ENCODE data around the gene KLK7.
"Not testable (repeated sequence)": the region's sequence is repeated elsewhere in the genome, so short reads cannot be mapped to it uniquely, and the experiment has no call there.

Gene KLK7

GRCh38 chr19:51010066-51010795, 26.5 kb upstream of the KLK7 start:
- no peak for DNase-seq (ENCODE audit: low read depth)

- no peak for DNase-seq (ENCODE audit: low read depth)
Measured at GRCh38 chr19:51009061-51009891, 25.6 kb upstream of the KLK7 start.

- no peak for DNase-seq (ENCODE audit: low read depth)
Measured at GRCh38 chr19:51007488-51007887, 23.8 kb upstream of the KLK7 start.

- no peak for DNase-seq (ENCODE audit: low read depth)
Measured at GRCh38 chr19:51006406-51006805, 22.7 kb upstream of the KLK7 start.

- DNase-seq (ENCODE audit: low read depth), result no peak
Measured at GRCh38 chr19:51005248-51005647, 21.5 kb upstream of the KLK7 start.

- no peak for DNase-seq (ENCODE audit: low read depth)
Measured at GRCh38 chr19:51003316-51003715, 19.6 kb upstream of the KLK7 start.

GRCh38 chr19:51002542-51003311, 19.0 kb upstream of the KLK7 start:
- DNase-seq (ENCODE audit: low read depth), result no peak

GRCh38 chr19:51002089-51002532, 18.4 kb upstream of the KLK7 start:
- DNase-seq (ENCODE audit: low read depth), result no peak

- no peak for DNase-seq (ENCODE audit: low read depth)
Measured at GRCh38 chr19:51001515-51001914, 17.8 kb upstream of the KLK7 start, which contains the start of gene KLK8. KLK8 (minus strand) TSS chr19:51001604; CDS start chr19:51001167, 437 bp downstream.

GRCh38 chr19:51000981-51001380, 17.3 kb upstream of the KLK7 start:
- DNase-seq (ENCODE audit: low read depth), result no peak

GRCh38 chr19:51000426-51000825, 16.7 kb upstream of the KLK7 start:
- no peak for DNase-seq (ENCODE audit: low read depth)

GRCh38 chr19:50998686-50999085, 15.0 kb upstream of the KLK7 start:
- DNase-seq (ENCODE audit: low read depth), result no peak

- no peak for DNase-seq (ENCODE audit: low read depth)
Measured at GRCh38 chr19:50998061-50998460, 14.3 kb upstream of the KLK7 start.

GRCh38 chr19:50994129-50994528, 10.4 kb upstream of the KLK7 start:
- no peak for DNase-seq (ENCODE audit: low read depth)

- no peak for DNase-seq (ENCODE audit: low read depth)
Measured at GRCh38 chr19:50992666-50993035, 8.9 kb upstream of the KLK7 start.

GRCh38 chr19:50984416-50984815, 699 bp upstream of the KLK7 start:
- not testable (repeated sequence) for DNase-seq (ENCODE audit: low read depth)

GRCh38 chr19:50982186-50982585, 1.5 kb downstream of the KLK7 start:
- DNase-seq (ENCODE audit: low read depth), result no peak

- DNase-seq (ENCODE audit: low read depth), result no peak
Measured at GRCh38 chr19:50981587-50982146, 2.0 kb downstream of the KLK7 start.

GRCh38 chr19:50980208-50980607, 3.5 kb downstream of the KLK7 start:
- DNase-seq (ENCODE audit: low read depth), result no peak

- no peak for DNase-seq (ENCODE audit: low read depth)
Measured at GRCh38 chr19:50979758-50980157, 4.0 kb downstream of the KLK7 start.

GRCh38 chr19:50978772-50979390, 4.8 kb downstream of the KLK7 start:
- no peak for DNase-seq (ENCODE audit: low read depth)

GRCh38 chr19:50977626-50978025, 6.1 kb downstream of the KLK7 start:
- DNase-seq (ENCODE audit: low read depth), result no peak
